ENCODE measurements around the gene HCN3. TPM values are rescaled to one million over a fixed set of nuclear protein-coding genes. Genes with fewer than 3 reads are reported as not detected.

HCN3 gene
- total and polyA plus RNA-seq, 9 donors = 0.69 to 7.1 (median 2.9) TPM

- H3K4me3 ChIP-seq = peak overlapping the region; percentile 80
- H3K27me3 ChIP-seq = no peaks in the 10 kb centered on the region
- 10 to 19% (median 17%) methylated on average over 7 to 11 of the region's 11 CpGs for WGBS, 3 donors
- intact Hi-C loops (cut with DNase I) = no loop called here
- H3K4me1 ChIP-seq (ENCODE audit: insufficient read depth) = peaks cover 5% of the 10 kb centered on the region
- TF ChIP-seq, protein P1, sequence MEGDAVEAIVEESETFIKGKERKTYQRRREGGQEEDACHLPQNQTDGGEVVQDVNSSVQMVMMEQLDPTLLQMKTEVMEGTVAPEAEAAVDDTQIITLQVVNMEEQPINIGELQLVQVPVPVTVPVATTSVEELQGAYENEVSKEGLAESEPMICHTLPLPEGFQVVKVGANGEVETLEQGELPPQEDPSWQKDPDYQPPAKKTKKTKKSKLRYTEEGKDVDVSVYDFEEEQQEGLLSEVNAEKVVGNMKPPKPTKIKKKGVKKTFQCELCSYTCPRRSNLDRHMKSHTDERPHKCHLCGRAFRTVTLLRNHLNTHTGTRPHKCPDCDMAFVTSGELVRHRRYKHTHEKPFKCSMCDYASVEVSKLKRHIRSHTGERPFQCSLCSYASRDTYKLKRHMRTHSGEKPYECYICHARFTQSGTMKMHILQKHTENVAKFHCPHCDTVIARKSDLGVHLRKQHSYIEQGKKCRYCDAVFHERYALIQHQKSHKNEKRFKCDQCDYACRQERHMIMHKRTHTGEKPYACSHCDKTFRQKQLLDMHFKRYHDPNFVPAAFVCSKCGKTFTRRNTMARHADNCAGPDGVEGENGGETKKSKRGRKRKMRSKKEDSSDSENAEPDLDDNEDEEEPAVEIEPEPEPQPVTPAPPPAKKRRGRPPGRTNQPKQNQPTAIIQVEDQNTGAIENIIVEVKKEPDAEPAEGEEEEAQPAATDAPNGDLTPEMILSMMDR (IDR thresholded peaks at IDR 0.05) = no peak
- TF ChIP-seq POLR2A (IDR thresholded peaks at IDR 0.05) (no peak), EP300 (IDR thresholded peaks at IDR 0.05) (no peak)
- no peaks in the 10 kb centered on the region for H3K36me3 ChIP-seq
- peak overlapping the region; percentile 54 to 69 for H3K27ac ChIP-seq
- peak in 4 of 5 donors; percentile 40 to 68 (median 66) for DNase-seq
- no peaks in the 10 kb centered on the region for H3K9me3 ChIP-seq
Measured at GRCh38 chr1:155309423-155310021, 32.3 kb downstream of the HCN3 start.

DNA sequence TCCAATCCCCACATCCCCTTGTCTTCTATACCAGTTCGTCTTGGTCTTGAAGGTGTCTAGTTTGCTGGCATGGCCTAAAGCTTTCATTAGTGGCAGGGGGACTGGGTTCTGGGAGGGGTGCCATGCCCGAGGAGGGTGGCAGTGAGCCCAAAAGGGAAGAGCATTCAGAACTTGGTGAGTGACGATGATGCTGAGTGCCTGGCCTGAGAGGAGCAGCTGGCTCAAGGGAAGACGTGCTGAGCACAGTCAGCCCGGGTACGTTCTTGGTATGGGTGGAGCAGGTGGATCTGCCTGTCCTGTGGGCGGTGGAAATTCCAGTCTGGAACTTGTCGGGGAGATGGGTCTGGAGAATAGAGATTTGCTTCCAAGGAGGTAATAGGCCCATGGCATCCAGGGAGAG, 36.0 kb downstream of the HCN3 start:
- TF ChIP-seq POLR2A (IDR thresholded peaks at IDR 0.05) = no peak
- TF ChIP-seq EP300 (IDR thresholded peaks at IDR 0.05) = no peak
- TF ChIP-seq, protein P1 (IDR thresholded peaks at IDR 0.05) = no peak
- intact Hi-C loops (cut with DNase I) = no loop called here
- WGBS, 3 donors = 83 to 87% (median 83%) methylated on average over 8 of the region's 8 CpGs

GRCh38 chr1:155316922-155317321, 39.7 kb downstream of the HCN3 start:
- Histone ChIP-seq H3K27me3 (no peaks in the 10 kb centered on the region), H3K36me3 (no peaks in the 10 kb centered on the region), H3K4me1 (ENCODE audit: insufficient read depth) (peaks cover 4% of the 10 kb centered on the region), H3K9me3 (no peaks in the 10 kb centered on the region), H3K4me3 (no peak overlapping the region), H3K27ac (no peak overlapping the region)
- WGBS, 3 donors = 88 to 98% (median 95%) methylated on average over 3 of the region's 3 CpGs
- DNase-seq = no peak
- intact Hi-C loops (cut with DNase I) = loop anchor here in 1 of 4 donors (5.0 kb wide), 1 partner anchor 35 kb away; no protein-coding TSS in a partner anchor
- TF ChIP-seq POLR2A (IDR thresholded peaks at IDR 0.05) (no peak), EP300 (IDR thresholded peaks at IDR 0.05) (no peak)
- TF ChIP-seq, protein P1 (IDR thresholded peaks at IDR 0.05) = no peak

More for the DNA sequence above, 36.0 kb downstream of the HCN3 start:
- Histone ChIP-seq H3K9me3 (no peaks in the 10 kb centered on the region), H3K27ac (no peak overlapping the region), H3K4me3 (no peak overlapping the region), H3K4me1 (ENCODE audit: insufficient read depth) (peaks cover 5% of the 10 kb centered on the region), H3K27me3 (no peaks in the 10 kb centered on the region), H3K36me3 (no peaks in the 10 kb centered on the region)
- no peak for DNase-seq

- Histone ChIP-seq H3K9me3 (no peaks in the 10 kb centered on the region), H3K27ac (no peak overlapping the region), H3K4me1 (ENCODE audit: insufficient read depth) (peaks cover 4% of the 10 kb centered on the region), H3K4me3 (no peak overlapping the region), H3K27me3 (no peaks in the 10 kb centered on the region), H3K36me3 (no peaks in the 10 kb centered on the region)
- intact Hi-C loops (cut with DNase I) = loop anchor here in 1 of 4 donors (5.0 kb wide), 1 partner anchor 36 kb away; no protein-coding TSS in a partner anchor
- TF ChIP-seq, protein P1 (IDR thresholded peaks at IDR 0.05) = no peak
- no peak for TF ChIP-seq POLR2A (IDR thresholded peaks at IDR 0.05)
- WGBS, 3 donors = 91 to 94% (median 92%) methylated on average over 9 of the region's 9 CpGs
- DNase-seq = no peak
Measured at GRCh38 chr1:155318082-155318481, 40.8 kb downstream of the HCN3 start.
